ENCODE measurements around the gene PPP2R5D.
A peak's percentile ranks its signal among the peaks of the same experiment; 100 is the strongest.
"Not testable (repeated sequence)": the region's sequence is repeated elsewhere in the genome, so short reads cannot be mapped to it uniquely, and the experiment has no call there.

The PPP2R5D gene

GRCh38 chr6:42988486-42989020 lies 4.2 kb downstream of the PPP2R5D start:
- no peak for DNase-seq (ENCODE audit: low read depth in 1 of 2, low spot score in 1 of 2)

GRCh38 chr6:42989923-42990322 lies 5.6 kb downstream of the PPP2R5D start:
- no peak for DNase-seq (ENCODE audit: low read depth in 1 of 2, low spot score in 1 of 2)

- DNase-seq (ENCODE audit: low read depth in 1 of 2, low spot score in 1 of 2) = no peak
These were observed 9.1 kb downstream of the PPP2R5D start for GRCh38 chr6:42993445-42993844.

GRCh38 chr6:42996513-42996912 lies 12.1 kb downstream of the PPP2R5D start:
- DNase-seq (ENCODE audit: low read depth in 1 of 2, low spot score in 1 of 2) = no peak

- DNase-seq (ENCODE audit: low read depth in 1 of 2, low spot score in 1 of 2) = not testable (repeated sequence)
These were observed 13.8 kb downstream of the PPP2R5D start for GRCh38 chr6:42998205-42998604.

- DNase-seq (ENCODE audit: low read depth in 1 of 2, low spot score in 1 of 2) = no peak
These were observed 17.5 kb downstream of the PPP2R5D start for GRCh38 chr6:43001843-43002242.

- DNase-seq (ENCODE audit: low read depth in 1 of 2, low spot score in 1 of 2) = no peak
These were observed 21.5 kb downstream of the PPP2R5D start for GRCh38 chr6:43005844-43006243.

GRCh38 chr6:43006251-43006650 lies 21.9 kb downstream of the PPP2R5D start:
- DNase-seq (ENCODE audit: low read depth in 1 of 2, low spot score in 1 of 2) = no peak

- DNase-seq (ENCODE audit: low read depth in 1 of 2, low spot score in 1 of 2) = no peak
These were observed 22.8 kb downstream of the PPP2R5D start for GRCh38 chr6:43007126-43007525.

- DNase-seq (ENCODE audit: low read depth in 1 of 2, low spot score in 1 of 2) = no peak
These were observed 24.8 kb downstream of the PPP2R5D start for GRCh38 chr6:43009124-43009523.

- no peak for DNase-seq (ENCODE audit: low read depth in 1 of 2, low spot score in 1 of 2)
These were observed 26.8 kb downstream of the PPP2R5D start for GRCh38 chr6:43011207-43011606.

GRCh38 chr6:43012364-43012763 lies 28.0 kb downstream of the PPP2R5D start:
- no peak for DNase-seq (ENCODE audit: low read depth in 1 of 2, low spot score in 1 of 2)

GRCh38 chr6:43013097-43013842 lies 28.9 kb downstream of the PPP2R5D start:
- DNase-seq (ENCODE audit: low read depth in 1 of 2, low spot score in 1 of 2) = no peak

GRCh38 chr6:43013843-43014433 lies 29.6 kb downstream of the PPP2R5D start, which contains the start of the genes KLHDC3 and MEA1:
KLHDC3 (plus strand) TSS chr6:43014249; CDS start chr6:43017193, 2,944 bp downstream.
MEA1 (minus strand) TSS chr6:43013946; CDS start chr6:43013813, 133 bp downstream.
- peak; percentile 96 to 97 for DNase-seq (ENCODE audit: low read depth in 1 of 2, low spot score in 1 of 2)

- DNase-seq (ENCODE audit: low read depth in 1 of 2, low spot score in 1 of 2) = no peak
These were observed 30.1 kb downstream of the PPP2R5D start for GRCh38 chr6:43014434-43014909.

- no peak for DNase-seq (ENCODE audit: low read depth in 1 of 2, low spot score in 1 of 2)
These were observed 32.0 kb downstream of the PPP2R5D start for GRCh38 chr6:43016176-43016942.

- DNase-seq (ENCODE audit: low read depth in 1 of 2, low spot score in 1 of 2) = no peak
These were observed 32.6 kb downstream of the PPP2R5D start for GRCh38 chr6:43016943-43017334.

GRCh38 chr6:43019152-43019551 lies 34.8 kb downstream of the PPP2R5D start:
- DNase-seq (ENCODE audit: low read depth in 1 of 2, low spot score in 1 of 2) = no peak

GRCh38 chr6:43020052-43020705 lies 35.8 kb downstream of the PPP2R5D start:
- no peak for DNase-seq (ENCODE audit: low read depth in 1 of 2, low spot score in 1 of 2)

GRCh38 chr6:43020847-43021246 lies 36.5 kb downstream of the PPP2R5D start:
- DNase-seq (ENCODE audit: low read depth in 1 of 2, low spot score in 1 of 2) = no peak

All from stimulated activated CD4-positive, alpha-beta T cell treated with anti-CD3 and anti-CD28 coated beads, Interleukin-15, amount 100 ng/mL, for 1 hour (primary cell).